Subcutaneous adipose tissue (tissue), 4 donors: ENCODE data around the gene AP4S1. TPM values are rescaled to one million over a fixed set of nuclear protein-coding genes. Genes with fewer than 3 reads are reported as not detected.

Experiments
- total RNA-seq, 4 donors: library from RNA; depleted of rRNA; stranded (reverse); fragments of >200 nt; gene quantifications; one replicate each; pipeline ENCODE4 v1.1.0, GENCODE V29; 2016
- TF ChIP-seq, protein P1 (sequence below): fragments of 450-650 bp; IDR thresholded peaks from one replicate; pipeline ENCODE4 v1.5.1; 2016; ENCODE audit warnings: low read depth, mild to moderate bottlenecking, control low read depth, antibody characterized with exemption, moderate library complexity

AP4S1 gene
- total RNA-seq, 4 donors from 2014 or later = 3.9 to 10.0 (median 7.0) TPM

DNA sequence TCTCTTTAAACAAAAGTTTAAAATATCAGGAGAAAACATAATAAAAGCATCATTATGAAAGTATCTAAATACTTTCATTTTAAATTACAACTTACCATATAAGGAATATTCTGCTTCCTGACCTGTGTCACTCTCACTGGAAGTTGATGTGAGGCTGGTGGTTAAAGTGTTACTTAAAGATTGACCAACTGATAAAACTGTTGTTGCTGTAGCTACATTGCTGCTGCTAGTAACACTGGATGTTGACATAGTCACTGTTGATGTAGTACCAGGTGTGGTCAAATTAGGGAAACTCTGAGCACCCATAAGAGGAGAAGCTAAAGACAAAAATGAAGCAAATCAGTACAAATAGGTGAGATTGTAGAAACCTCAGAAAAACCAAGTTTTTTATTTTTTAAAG, 102.2 kb downstream of the AP4S1 start:
- TF ChIP-seq, protein P1, sequence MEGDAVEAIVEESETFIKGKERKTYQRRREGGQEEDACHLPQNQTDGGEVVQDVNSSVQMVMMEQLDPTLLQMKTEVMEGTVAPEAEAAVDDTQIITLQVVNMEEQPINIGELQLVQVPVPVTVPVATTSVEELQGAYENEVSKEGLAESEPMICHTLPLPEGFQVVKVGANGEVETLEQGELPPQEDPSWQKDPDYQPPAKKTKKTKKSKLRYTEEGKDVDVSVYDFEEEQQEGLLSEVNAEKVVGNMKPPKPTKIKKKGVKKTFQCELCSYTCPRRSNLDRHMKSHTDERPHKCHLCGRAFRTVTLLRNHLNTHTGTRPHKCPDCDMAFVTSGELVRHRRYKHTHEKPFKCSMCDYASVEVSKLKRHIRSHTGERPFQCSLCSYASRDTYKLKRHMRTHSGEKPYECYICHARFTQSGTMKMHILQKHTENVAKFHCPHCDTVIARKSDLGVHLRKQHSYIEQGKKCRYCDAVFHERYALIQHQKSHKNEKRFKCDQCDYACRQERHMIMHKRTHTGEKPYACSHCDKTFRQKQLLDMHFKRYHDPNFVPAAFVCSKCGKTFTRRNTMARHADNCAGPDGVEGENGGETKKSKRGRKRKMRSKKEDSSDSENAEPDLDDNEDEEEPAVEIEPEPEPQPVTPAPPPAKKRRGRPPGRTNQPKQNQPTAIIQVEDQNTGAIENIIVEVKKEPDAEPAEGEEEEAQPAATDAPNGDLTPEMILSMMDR = no peak

DNA sequence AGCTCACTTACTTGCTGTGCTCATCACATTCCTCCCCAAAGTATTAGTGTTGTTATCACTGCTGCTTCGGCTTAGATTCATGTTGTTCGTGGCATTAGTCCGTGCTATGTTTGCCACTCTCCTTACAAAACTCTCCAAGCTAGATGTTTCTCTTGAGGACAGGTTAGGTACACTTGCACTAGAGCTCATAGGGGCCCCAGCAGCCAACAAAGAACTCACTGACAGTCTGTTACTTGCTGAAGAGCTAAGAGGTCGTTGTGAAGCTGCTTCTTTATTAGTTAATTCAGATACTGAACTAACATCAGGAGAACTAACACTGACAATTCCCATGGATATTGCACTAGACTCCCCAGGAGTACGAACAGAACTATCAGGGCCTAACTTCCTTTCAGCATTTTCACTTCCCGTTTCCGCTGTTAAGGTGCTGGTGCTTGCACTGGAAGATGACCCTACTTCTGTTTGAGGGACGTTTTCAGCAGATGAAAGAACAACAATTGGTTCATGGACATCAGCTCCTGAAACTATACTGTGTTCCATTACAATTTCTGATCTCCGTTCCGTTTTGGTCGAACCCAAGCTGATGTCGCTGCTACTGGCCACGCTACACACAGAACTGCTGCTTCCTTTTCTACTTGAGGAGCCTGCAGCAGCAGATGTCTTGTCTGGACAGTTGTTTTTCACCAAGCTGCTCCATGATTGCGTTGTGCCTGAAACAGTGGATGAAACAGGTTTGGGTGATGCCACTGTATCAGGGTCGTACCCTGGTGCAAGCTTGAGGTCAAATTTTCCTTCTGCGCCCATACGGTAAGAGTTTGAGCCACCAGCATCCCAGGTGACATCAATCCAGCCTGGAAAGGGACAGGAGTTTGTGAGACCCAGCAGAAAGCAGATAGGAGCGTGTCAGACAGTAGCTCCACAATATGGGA, 103.4 kb downstream of the AP4S1 start:
- TF ChIP-seq, protein P1 = no peak

DNA sequence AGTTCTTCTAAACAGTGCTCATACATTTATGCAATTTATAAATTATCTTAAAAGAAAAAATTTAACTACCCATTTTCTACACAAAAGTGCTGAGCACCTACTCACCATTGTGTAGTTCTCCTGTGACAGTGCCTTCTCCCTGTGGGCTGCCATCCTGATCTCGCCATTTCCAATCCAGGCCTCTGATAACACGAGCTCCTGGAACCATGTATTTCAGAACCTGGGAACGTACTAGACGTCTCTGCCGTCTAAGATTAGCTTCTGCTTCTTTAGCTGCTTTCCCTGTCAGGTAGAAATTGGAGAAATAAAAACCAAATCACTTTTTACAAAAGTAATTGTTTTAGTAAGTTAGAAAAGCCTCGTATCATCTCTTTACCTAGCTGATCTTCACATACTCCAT, 107.7 kb downstream of the AP4S1 start:
- TF ChIP-seq, protein P1 = no peak

DNA sequence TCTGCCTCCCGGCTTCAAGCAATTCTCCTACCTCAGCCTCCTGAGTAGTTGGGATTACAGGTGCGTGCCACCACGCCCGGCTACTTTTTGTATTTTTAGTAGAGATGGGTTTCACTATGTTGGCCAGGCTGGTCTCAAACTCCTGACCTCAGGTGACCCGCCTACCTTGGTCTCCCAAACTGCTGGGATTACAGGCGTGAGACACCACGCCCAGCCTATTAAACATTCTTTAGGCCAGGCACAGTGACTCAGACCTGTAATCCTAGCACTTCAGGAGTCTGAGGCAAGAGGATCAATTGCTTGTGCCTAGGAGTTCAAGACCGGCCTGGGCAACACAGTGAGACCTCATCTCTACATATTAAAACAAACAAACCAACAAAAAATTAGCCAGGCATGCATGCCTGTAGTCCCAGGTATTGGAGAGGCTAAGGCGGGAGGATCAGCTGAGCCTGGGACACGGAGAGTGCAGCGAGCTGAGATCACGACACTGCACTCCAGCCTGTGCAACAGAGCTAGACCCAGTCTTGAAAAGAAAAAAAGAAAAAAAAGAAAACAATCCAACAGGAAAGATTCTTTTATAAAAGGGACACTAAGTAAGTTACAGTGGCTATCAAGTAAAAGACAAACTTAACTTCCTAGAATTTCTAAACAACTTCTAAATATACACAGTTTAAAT, 111.9 kb downstream of the AP4S1 start:
- TF ChIP-seq, protein P1 = no peak

DNA sequence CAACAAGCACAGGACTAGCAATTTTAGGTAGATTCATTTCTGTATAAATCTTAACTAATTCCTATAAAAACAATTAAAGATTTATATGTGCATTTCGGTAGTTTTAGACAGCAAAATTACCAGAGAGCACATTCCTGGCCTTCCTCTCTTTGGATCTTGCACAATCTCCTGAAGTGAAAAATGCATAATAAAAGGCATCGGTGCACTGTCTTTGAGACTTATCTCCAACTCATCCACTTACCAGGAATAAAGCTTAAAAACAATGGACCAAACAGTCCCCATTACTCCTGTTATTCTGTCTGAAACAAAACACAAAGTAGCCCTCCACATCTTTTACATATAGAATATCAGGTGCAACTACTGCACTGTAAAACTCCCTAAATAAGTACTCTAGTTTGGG, 112.9 kb downstream of the AP4S1 start:
- TF ChIP-seq, protein P1 = no peak

DNA sequence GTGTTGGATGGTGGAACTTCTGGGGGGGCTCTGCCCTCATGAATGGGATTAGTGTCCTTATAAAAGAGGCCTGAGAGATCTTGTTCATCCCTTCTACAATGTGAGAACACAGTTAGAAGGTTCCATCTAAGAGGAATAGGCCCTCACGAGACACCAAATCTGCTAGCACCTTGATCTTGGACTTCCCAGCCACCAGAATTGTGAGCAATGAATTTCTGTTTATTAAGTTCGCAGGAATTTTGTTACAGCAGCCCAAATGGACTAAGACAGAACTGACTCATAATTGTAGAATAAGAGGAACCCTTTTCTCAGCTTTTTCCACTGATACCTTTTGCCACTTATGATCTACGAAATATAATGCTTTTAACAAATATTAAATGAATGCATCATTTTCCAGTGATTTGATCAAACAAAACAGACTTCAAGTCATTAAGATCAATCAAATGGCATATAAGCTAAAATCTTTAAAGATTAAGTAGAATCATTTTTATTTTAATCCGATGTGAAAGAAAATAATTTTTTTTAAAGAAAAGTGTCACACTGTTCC, 113.9 kb downstream of the AP4S1 start:
- TF ChIP-seq, protein P1 = no peak
